ENCODE data around the gene WWP2. TPM values are rescaled to one million over a fixed set of nuclear protein-coding genes. Genes with fewer than 3 reads are reported as not detected.
A peak's percentile ranks its signal among the peaks of the same experiment; 100 is the strongest.

WWP2 gene
- total RNA-seq, 1 donor from 2014 or later, result 16.9 TPM

DNA sequence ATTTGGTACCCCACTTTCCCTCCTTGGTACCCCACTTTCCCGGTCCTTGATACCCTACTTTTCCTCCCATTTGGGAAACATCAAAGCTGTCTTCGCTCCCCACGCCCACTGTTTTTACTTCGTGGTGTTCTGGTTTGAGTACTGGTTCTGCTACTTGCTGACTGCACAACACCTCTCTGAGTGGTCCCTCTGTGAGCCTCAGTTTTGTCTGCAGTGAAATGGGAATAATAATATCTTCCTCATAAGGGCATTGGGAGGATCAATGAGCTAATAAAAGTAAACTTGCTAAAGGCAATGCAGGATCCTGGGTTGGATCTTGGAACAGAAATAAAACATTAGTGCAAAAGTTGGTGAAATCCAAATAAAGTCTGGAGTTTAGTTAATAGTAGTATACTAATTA lies 119.0 kb downstream of the WWP2 start:
- TF ChIP-seq, protein P1, sequence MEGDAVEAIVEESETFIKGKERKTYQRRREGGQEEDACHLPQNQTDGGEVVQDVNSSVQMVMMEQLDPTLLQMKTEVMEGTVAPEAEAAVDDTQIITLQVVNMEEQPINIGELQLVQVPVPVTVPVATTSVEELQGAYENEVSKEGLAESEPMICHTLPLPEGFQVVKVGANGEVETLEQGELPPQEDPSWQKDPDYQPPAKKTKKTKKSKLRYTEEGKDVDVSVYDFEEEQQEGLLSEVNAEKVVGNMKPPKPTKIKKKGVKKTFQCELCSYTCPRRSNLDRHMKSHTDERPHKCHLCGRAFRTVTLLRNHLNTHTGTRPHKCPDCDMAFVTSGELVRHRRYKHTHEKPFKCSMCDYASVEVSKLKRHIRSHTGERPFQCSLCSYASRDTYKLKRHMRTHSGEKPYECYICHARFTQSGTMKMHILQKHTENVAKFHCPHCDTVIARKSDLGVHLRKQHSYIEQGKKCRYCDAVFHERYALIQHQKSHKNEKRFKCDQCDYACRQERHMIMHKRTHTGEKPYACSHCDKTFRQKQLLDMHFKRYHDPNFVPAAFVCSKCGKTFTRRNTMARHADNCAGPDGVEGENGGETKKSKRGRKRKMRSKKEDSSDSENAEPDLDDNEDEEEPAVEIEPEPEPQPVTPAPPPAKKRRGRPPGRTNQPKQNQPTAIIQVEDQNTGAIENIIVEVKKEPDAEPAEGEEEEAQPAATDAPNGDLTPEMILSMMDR (conservative IDR thresholded peaks at IDR 0.05; ENCODE audit: low read depth, low read length), result no peak
- no peak overlapping the region for H3K4me3 ChIP-seq (ENCODE audit: low read depth, low read length)
- no peak for DNase-seq (ENCODE audit: low read depth)

DNA sequence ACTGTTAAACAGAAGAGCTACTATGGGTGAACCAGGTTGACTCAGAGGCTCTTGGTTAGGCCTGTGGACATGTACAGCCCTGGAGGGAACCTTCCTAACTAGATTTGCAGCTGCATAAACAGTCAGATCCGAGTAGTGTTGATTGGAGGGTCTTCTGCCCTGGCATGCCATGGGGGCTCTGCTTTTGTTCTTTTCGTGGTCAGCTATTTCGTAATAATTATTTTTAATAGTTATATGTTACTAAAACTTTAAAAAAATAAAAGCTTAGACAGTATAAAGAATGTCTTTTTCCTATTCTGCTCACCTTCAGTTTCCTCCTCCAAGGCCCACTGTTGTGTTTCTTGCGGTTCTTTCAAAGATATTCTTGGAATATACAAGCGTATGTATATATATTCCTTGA lies 121.6 kb downstream of the WWP2 start:
- TF ChIP-seq, protein P1 (conservative IDR thresholded peaks at IDR 0.05; ENCODE audit: low read depth, low read length), result no peak

DNA sequence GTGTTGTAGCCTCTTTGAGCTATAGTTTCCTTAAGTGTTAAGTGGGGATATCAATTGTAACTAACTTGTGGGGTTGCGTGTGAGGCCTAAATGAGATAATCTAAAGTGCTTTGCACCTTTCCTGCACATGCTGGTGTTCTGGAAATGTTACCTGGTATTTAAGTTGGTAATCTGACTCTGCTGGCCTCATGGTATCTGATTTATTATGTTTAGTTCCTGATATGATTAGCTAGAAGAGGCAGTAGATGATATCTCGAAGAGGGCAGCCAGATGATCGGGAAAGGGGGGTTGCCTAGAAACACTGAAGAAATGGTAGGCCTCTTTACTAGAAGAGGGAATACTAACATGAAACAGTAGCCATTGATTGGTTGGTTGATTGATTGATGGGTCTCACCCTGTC lies 123.6 kb downstream of the WWP2 start:
- TF ChIP-seq, protein P1 (conservative IDR thresholded peaks at IDR 0.05; ENCODE audit: low read depth, low read length), result no peak
- H3K4me3 ChIP-seq (ENCODE audit: low read depth, low read length), result no peak overlapping the region
- DNase-seq (ENCODE audit: low read depth), result no peak

More for the DNA sequence above, 121.6 kb downstream of the WWP2 start:
- no peak overlapping the region for H3K4me3 ChIP-seq (ENCODE audit: low read depth, low read length)
- no peak for DNase-seq (ENCODE audit: low read depth)

DNA sequence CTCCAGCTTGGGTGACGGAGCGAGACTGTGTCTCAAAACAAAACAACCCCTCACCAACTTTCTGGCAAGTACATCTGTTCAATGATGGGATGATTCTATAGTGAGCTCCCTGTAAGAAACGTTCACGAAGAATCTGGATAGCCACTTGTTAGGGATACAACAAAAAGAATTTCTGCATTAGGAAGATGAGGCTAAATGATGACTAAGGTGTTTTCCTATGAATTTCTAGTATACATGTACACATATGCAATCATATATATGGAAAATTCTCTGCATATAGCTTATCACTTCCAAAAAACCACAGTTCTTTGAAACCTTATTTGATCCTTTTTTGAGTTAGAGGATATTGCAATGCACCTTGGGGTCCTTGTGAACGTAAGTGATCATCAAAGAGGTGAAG lies 124.6 kb downstream of the WWP2 start:
- no peak overlapping the region for H3K4me3 ChIP-seq (ENCODE audit: low read depth, low read length)
- TF ChIP-seq, protein P1 (conservative IDR thresholded peaks at IDR 0.05; ENCODE audit: low read depth, low read length), result no peak
- no peak for DNase-seq (ENCODE audit: low read depth)

DNA sequence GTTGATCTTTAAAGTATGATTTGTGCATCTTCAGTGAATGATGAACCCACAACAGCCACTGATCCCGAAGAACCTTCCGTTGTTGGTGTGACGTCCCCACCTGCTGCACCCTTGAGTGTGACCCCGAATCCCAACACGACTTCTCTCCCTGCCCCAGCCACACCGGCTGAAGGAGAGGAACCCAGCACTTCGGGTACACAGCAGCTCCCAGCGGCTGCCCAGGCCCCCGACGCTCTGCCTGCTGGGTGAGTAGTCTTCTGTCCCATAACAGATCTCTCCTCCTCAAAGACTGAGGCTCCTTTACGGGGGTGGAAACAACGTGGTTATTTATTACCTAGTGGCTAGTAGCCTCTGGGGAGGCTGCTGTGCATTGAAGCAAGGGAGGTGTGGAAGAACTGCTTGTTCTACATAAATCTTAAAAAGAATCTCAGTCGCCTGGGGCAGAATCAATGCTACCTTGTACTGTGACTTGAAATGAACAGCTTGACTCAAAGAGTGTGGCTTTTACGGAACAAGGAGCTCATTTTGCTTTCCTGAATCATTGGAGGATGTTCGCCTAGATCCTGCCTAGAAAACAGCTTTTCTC lies 126.0 kb downstream of the WWP2 start:
- TF ChIP-seq, protein P1 (conservative IDR thresholded peaks at IDR 0.05; ENCODE audit: low read depth, low read length), result no peak
- peak; percentile 83 for DNase-seq (ENCODE audit: low read depth)
- H3K4me3 ChIP-seq (ENCODE audit: low read depth, low read length), result peak overlapping the region; percentile 30

DNA sequence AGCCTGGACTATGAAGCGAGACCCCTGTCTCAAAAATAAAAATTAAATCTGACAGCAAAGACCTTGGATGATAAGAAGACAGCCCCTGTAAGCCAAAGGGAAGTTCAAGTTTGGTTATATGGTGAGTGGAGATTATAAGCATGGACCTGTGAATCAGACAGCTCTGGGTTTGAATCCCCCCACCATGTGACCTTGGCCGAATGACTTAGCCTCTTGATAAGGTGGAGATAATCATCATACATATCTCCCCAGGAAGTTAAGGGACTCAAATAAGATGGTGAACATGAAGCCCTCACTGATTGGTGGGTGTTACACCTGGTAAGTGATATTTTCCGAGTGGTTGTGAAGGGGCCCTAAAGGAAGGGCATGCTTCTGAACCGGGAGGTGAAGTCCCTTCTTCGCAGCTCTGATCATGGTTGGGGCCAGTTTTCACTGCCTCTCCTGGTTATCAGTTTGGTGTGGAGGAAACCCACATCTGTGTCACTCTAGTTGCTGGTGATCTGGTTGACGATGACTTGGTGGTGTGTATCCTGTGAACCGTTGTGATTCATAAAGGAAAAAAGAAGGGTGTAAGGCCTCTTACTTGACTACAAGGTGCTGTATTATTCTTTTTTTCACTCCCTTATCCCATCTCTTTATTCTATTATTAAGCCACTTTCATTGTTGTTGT lies 127.3 kb downstream of the WWP2 start:
- TF ChIP-seq, protein P1 (conservative IDR thresholded peaks at IDR 0.05; ENCODE audit: low read depth, low read length), result no peak
- no peak for DNase-seq (ENCODE audit: low read depth)
- no peak overlapping the region for H3K4me3 ChIP-seq (ENCODE audit: low read depth, low read length)

All from epithelial cell of proximal tubule (primary cell).